ENCODE measurements around the gene SH3GL3.
A peak's percentile ranks its signal among the peaks of the same experiment; 100 is the strongest.

Gene SH3GL3

DNA sequence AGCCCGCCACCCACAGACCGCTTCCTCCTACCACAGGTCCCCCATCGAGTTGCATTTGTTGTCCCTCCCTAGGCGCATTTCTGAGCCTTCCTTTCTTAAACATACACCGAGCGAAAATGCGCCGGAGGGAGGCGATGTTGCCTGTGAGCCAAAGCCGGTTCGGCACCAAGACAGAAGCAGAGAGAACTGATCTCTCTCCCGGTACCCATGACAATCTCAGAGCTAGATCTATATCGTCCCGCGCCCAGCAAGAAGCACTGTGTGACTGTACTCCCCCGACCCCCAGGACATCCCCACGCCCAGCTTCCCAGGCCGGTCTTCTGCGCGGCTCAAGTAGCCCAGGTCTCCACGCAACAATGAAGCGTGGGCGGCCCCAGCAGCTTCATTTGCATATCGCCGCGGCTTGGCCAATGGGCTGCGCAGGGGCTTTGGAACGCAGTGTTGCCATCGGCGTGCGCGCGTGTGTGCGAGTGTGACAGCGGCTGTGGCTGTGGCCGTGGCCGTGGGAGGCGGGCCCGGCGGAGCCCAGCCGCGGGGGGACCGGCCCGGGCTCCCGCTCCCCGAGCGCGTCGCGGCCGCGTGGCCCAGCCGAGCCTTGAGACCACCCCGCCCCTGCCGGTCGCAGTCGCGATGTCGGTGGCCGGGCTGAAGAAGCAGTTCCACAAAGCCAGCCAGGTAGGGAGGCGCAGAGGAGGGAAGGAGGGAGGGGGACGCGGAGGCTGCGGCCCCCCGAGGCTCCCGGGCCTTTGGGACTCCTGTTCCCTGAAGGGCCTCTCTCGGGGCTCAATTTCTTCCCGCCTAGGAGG lies at the start of gene SH3GL3:
TSS of gene SH3GL3 (plus strand) at position 438 of the 806 bp plus-strand sequence. CDS start at position 631, 193 bp downstream.
- peak; percentile 74 for DNase-seq

- no peak for DNase-seq
Measured at GRCh38 chr15:83398626-83399025, 48.5 kb upstream of the SH3GL3 start.

DNA sequence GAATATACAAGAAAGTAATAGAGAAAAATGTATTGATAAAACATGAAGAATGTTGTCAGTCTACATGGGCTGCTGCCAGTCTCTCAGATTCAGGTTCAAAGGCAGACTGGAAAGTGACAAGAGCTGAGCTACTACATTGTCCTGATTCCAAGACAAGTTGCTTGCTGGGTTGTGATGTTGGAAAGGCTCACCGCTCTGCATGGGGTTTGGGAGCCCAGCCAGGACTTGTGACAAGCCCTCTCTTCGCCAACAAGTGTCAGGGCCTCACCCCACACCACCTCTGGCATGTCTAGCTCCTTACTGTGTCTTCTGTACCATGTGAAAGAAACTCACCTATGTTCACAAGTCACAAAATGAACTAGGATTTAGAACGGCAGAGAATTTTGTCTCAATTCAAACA lies 43.0 kb upstream of the SH3GL3 start:
- DNase-seq, result no peak

GRCh38 chr15:83410532-83410931 lies 36.6 kb upstream of the SH3GL3 start:
- no peak for DNase-seq

DNA sequence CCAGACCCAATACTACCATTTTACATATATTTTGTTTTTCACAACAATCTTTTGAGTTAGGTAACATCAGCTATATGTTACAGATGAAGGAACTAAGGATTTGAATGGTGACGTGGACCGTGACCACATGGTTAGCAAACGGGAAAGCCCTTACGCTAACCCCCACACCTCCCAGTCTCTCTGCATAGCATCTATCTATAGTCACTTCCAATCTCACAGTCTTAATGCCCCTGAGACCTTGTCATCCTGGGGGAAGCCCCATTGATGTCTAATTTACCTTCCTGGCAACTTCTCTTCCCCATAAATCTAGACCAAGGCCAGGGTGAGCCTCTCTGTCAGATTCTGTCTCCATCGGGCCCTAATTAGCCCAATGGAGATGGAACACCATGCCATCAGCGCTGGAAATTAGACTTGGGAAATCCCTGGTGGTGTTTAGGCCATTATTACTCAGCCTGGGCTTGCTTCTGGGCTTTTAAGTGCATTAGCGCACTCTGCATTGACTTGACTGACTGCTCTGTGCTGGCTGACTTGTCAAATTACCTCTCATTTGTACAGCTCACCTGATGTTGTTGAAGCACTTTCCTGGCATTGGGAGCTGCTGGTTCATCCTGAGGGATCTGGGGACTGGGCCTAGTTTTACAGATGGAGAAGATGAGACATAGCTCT lies 34.0 kb upstream of the SH3GL3 start:
- no peak for DNase-seq

GRCh38 chr15:83422081-83422480 lies 25.1 kb upstream of the SH3GL3 start:
- DNase-seq, result peak; percentile 7

DNA sequence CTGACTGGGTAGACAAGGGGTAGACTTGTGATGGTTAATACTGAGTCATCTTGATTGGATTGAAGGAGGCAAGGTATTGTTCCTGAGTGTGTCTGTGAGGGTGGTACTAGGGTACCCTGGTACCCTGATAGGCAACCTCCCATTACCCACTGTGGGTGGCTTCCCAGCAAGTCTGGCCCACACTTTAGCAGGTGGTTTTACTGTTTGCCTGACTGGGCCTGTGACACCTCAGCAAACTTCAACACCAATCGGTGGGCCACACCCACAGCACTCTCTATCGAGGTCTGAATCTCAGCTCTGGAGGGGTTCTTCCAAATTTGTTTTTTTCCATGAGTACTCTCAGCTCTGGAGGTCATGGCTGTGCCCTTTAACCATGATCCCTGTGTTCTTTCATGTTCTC lies 24.6 kb upstream of the SH3GL3 start:
- no peak for DNase-seq

- DNase-seq, result no peak
Measured at GRCh38 chr15:83424101-83424500, 23.0 kb upstream of the SH3GL3 start.

- DNase-seq, result no peak
Measured at GRCh38 chr15:83430441-83430840, 16.7 kb upstream of the SH3GL3 start.

DNA sequence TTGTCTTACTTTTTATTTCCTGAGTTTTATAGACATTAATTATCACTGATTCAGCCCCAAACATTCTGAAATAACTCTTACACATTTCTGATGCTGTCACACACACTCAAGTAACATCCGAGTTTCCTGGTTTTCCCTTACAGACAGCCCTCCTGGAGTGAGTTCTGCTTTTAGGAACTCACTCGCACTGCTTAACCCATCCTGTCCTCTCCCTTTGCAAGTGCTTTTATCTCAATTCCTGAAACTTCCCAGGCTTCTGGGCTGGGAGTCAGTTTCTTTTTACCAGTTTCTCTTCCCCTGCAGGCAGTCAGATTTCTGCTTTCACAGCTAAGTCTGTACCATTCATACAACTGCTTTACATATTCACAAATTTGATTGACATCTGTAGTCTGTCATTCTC lies 15.6 kb upstream of the SH3GL3 start:
- no peak for DNase-seq

DNA sequence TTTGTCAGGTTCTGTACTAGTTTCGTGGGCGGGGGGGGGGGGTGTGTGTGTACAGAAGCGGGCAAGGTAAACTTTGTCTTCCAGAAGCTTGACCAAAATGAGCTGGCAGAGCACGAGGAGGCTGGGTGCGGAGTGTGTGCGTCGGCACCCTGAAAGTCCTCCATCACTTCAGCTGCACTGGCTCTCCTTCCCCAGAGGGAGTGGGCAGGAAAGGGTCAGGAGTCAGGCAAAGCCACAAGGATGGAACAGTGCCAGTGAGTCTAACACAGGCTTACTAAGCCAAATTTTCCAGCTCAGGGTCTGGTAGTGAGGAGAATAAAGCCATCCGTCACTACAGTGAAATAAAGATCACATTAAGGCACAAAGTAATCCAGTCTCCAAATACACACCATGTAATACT lies 11.9 kb upstream of the SH3GL3 start:
- DNase-seq, result no peak

DNA sequence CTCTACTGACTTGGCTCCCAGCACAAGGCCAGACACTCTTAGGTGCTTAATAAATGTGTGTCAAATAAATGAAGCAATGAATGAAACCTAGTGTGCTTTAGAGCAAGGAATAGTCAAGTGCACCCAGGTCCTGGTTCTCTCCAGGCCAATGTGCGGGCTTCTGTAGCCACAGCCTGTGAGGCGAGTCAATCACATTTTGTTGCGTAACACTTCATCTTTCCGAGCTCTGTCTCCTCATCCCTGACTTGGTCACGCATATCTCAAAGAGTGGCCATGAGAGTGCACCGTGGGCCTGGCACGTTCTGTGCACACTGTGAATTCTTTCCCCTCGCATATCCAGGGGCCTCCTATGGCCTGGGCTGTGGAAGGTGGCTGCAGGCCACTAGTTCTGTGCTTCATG lies 11.4 kb upstream of the SH3GL3 start:
- DNase-seq, result no peak

GRCh38 chr15:83436513-83437158 lies 10.5 kb upstream of the SH3GL3 start:
- DNase-seq, result peak; percentile 29

- no peak for DNase-seq
Measured at GRCh38 chr15:83443076-83443847, 3.9 kb upstream of the SH3GL3 start.

GRCh38 chr15:83444936-83445335 lies 2.2 kb upstream of the SH3GL3 start:
- no peak for DNase-seq

GRCh38 chr15:83445643-83446042 lies 1.5 kb upstream of the SH3GL3 start:
- DNase-seq, result no peak

DNA sequence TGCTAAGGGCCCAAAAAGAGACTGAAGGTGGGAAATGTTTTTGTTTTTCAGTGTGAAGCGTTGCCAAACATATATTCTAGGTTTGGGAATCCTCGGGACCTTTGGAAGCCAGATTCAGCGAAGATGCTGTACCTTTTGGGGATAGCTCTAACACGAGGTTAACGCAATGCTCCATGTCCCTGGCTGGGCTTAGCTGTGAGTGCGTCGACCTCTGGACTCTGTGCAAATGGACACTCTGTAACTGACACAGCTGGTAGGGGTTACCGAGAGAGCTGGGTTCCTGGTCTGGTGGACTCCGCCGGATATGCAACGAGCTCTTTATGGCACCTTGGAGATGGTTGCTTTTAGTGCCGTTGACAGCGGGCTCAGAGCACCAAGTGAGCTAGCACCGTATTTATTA lies 724 bp upstream of the SH3GL3 start:
- no peak for DNase-seq

DNA sequence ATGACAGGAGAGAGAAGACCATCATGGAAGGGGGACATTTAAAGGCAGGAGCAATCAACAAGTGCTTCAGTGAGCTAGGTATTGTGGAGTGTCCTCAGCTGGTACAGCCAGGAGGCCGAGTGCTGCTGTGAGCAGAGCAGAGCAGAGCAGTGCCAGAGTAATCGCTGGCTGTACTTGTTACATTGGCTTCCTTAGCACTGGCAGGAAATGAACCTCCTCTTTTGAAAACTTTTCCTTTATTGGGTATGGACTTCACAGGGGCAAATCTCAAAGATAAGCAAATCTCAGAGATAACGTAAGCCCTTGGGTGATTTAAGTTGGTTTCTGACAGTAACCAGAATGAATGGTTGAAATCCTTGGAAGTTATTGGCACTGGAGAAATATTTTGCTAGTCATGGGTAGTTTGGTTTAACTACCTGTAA lies 2.1 kb downstream of the SH3GL3 start:
- DNase-seq, result no peak

DNA sequence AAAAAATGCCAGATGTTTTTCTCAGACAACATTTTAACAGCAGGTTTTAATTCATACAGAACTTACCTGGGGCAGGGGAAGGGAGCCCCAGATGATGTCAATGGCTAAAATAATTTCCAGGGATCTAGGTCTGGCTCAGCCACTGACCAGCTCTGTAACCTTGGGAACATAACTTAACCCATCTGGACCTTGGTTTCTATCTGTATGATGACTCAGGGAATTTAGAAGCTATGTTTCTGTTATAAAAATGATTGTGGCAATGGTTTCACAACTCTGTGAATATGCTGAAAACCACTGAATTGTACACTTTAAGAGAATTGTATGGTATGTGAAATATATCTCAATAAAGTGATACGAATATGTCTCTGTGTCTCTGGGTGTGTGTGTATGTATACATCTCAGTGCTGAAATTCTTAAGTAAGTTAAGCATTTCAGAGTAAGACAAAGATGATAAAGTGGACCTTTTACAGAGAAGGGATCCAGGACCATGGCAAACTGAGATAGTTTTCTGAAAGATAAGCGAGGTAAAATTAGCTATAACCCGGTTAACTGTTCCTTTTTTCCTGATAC lies 2.9 kb downstream of the SH3GL3 start:
- no peak for DNase-seq

DNA sequence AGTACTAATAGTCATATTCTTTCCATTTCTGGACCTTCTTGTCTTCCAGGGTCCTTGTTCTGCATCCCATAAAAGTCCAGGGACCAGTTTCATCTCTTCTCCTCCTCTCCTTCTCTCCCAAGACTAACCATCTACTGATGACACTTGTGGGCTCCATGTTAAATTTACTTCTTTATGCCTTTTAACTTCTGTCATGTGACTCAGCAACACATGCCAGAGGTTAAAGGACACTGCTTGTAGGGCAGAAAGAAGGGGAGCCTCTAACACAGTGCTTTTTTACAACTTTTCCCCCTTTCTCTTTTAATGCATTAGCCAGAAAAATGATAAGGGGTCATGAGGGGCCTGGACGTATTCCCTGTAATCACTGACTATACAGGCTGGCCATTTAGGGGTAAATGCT lies 10.0 kb downstream of the SH3GL3 start:
- DNase-seq, result no peak

DNA sequence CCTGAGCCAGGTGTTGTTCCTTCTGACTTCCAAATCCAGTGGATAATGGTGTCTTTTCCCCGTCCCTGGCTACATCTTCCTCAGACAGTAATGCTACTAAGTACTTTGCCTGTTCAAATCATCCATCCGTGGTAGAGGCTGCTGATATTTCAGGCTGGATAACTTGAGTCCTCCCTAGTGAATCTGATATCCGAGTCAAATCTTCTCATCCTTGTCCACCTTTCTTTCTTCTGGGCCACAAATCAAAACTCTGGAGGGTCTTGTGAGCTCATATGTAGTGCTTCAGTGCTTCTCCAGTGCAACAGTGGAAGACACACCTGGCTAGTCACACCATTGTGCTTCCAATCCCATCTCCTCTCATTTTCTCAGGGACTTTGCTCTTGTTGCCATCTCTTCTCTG lies 11.2 kb downstream of the SH3GL3 start:
- DNase-seq, result no peak

- DNase-seq, result no peak
Measured at GRCh38 chr15:83462026-83462425, 14.9 kb downstream of the SH3GL3 start.

- peak; percentile 66 for DNase-seq
Measured at GRCh38 chr15:83462953-83463433, 15.9 kb downstream of the SH3GL3 start.

All from hematopoietic multipotent progenitor cell treated with erythropoietin and hydrocortisone succinate and interleukin-3 and kit ligand, for 8 days (in vitro differentiated cells).